ENCODE measurements around the gene MEIS1.

The MEIS1 gene

DNA sequence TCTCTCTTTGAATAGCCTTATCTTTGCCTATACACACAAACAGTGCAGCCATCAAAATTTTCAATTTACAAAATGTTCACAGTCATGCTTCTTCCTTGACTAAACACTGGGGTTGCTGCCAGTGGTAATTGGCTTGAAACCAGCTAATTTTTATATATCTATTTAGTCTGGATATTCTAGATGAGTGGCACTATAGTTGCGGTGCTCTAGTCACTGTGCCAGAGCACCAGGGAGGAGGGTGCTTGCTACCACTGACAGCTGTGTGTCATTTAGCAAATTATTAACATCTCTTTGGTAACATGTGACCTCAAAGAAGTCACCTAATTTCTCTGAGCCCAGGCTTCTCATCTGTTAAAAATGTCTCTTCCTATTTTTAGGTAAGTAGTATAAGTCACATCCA is 130.4 kb downstream of the MEIS1 start:
- in situ Hi-C loops (cut with MboI; ENCODE audit: low pct_unique_long_range_greater_than_20kb, low sequenced_read_pairs, unreplicated experiment), result no loop called here
- no peak for DNase-seq (ENCODE audit: low spot score)
- TF ChIP-seq, protein P1, sequence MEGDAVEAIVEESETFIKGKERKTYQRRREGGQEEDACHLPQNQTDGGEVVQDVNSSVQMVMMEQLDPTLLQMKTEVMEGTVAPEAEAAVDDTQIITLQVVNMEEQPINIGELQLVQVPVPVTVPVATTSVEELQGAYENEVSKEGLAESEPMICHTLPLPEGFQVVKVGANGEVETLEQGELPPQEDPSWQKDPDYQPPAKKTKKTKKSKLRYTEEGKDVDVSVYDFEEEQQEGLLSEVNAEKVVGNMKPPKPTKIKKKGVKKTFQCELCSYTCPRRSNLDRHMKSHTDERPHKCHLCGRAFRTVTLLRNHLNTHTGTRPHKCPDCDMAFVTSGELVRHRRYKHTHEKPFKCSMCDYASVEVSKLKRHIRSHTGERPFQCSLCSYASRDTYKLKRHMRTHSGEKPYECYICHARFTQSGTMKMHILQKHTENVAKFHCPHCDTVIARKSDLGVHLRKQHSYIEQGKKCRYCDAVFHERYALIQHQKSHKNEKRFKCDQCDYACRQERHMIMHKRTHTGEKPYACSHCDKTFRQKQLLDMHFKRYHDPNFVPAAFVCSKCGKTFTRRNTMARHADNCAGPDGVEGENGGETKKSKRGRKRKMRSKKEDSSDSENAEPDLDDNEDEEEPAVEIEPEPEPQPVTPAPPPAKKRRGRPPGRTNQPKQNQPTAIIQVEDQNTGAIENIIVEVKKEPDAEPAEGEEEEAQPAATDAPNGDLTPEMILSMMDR (IDR thresholded peaks at IDR 0.05; ENCODE audit: extremely low read depth, insufficient read depth, missing control alignments), result no peak

DNA sequence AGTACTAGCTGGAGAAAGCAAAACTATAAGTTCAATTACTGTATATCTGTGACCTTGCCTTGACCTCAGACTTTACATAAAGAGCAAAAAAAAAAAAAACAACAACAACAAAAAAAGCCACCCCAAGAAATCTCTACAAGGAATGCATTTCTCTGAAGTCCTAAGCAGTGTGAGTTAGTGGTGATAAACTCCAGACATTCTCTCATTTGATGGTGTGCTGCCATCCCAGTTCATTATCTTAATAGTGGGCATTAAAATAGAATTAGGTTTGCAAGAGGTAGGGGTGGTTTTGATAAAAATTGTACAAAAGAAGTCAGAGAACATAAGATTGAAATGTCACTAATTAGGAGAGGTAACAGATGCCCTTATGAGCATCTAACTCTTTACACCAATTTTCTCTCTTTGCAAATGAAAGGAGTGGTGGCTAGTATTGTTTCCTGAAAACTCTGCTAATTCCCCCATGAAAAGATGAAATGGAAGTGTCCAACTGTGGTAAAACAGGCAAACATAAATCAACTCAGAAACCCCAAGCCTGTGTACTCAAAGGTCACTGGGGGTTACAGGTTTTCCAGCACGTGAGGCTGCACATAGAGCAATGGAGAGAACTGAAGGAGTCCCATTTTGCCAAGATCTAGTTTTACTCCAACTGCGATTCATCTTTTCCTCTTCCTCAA is 131.9 kb downstream of the MEIS1 start:
- TF ChIP-seq, protein P1 (IDR thresholded peaks at IDR 0.05; ENCODE audit: extremely low read depth, insufficient read depth, missing control alignments), result no peak
- DNase-seq (ENCODE audit: low spot score), result no peak
- in situ Hi-C loops (cut with MboI; ENCODE audit: low pct_unique_long_range_greater_than_20kb, low sequenced_read_pairs, unreplicated experiment), result no loop called here

DNA sequence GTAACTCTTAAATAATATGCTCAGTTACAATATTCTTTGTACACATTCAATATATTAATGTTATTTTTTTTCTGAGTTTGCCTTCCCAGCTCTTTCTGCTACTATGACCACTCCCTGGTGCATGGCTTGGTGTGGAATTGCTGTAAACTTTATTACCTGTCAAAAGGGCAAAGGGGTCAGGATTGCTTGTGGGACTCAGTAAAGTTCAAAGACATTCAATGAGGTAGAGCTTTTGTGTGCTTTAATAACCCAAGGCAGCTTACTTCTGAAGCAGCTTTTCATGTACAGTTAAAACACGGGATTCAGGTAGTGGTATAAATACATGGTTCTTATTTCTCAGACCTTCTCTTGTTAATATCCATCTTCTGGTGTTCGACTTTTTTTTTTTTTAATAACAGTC is 132.8 kb downstream of the MEIS1 start:
- TF ChIP-seq, protein P1 (IDR thresholded peaks at IDR 0.05; ENCODE audit: extremely low read depth, insufficient read depth, missing control alignments), result no peak
- in situ Hi-C loops (cut with MboI; ENCODE audit: low pct_unique_long_range_greater_than_20kb, low sequenced_read_pairs, unreplicated experiment), result no loop called here
- DNase-seq (ENCODE audit: low spot score), result no peak

DNA sequence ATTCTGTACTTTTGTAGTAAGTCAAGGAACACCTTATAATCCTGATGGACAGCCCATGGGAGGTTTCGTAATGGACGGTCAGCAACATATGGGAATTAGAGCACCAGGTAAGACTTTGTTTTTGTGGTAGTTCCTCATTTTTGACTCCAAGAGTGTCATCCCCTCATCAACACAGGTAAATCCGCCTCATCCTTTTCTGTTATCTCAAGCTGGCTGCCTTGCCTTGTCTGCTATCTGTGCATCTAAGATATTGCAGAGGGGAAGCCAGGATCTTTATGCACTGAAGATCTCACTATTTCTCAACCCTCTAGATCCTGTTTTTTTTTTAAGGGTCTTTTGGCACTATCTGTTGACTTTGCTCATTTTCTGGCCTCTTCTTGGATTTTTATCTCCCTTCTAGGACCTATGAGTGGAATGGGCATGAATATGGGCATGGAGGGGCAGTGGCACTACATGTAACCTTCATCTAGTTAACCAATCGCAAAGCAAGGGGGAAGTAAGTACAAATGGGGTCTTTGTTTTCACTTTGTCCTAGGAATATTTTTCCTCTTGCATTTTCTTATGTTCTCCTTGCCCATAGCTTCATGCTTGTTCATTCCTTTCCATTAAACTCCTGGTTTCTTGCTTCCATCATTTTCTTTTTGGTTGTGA is 133.8 kb downstream of the MEIS1 start:
- in situ Hi-C loops (cut with MboI; ENCODE audit: low pct_unique_long_range_greater_than_20kb, low sequenced_read_pairs, unreplicated experiment), result no loop called here
- TF ChIP-seq, protein P1 (IDR thresholded peaks at IDR 0.05; ENCODE audit: extremely low read depth, insufficient read depth, missing control alignments), result no peak
- no peak for DNase-seq (ENCODE audit: low spot score)

DNA sequence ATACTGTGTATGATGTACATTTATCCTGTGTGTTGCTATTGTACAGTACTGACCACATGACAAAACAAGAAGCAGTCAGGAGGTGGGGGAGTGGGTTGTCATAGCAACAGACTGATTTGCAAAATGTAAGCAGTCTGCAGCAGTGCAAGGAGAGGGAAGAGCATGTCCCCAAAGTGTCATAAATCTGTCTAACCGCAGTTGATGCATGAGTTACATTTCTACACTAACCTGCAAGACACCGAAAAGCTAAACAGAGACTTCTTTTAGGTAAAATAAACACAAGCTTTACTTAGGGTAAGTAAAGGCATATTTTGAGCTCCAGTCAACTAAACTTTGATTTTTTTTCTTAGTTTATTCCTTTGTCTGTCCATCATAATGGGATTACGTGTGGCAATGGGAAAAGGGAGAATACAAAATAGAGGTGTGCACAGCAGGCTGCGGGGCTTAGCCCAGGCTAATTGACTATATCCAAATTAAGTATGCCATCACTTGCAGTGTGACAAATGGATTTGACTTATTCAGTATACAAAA is 134.5 kb downstream of the MEIS1 start:
- in situ Hi-C loops (cut with MboI; ENCODE audit: low pct_unique_long_range_greater_than_20kb, low sequenced_read_pairs, unreplicated experiment), result no loop called here
- DNase-seq (ENCODE audit: low spot score), result no peak
- TF ChIP-seq, protein P1 (IDR thresholded peaks at IDR 0.05; ENCODE audit: extremely low read depth, insufficient read depth, missing control alignments), result no peak

DNA sequence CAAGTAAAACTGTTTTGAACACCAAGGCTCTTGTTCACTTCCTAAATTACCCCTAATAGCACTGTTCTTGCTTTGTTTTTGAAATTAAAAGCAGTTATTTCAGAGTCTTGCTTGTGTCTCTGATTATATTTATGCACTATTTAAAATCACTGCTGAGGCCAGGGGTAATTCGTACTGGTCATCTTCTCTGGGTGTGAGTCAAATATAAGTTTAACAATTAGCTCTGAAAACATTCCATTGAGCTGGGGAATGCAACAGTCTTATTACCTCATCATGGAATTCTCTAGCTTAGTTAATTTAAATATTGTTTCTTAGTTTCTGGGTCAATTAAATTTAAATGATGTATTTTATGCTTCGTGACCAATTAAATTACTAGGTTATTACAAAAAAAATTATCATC is 135.0 kb downstream of the MEIS1 start:
- DNase-seq (ENCODE audit: low spot score), result no peak
- in situ Hi-C loops (cut with MboI; ENCODE audit: low pct_unique_long_range_greater_than_20kb, low sequenced_read_pairs, unreplicated experiment), result no loop called here
- TF ChIP-seq, protein P1 (IDR thresholded peaks at IDR 0.05; ENCODE audit: extremely low read depth, insufficient read depth, missing control alignments), result no peak
